Activated effector memory CD4-positive, alpha-beta T cell treated with Interleukin-2 at 50 U/mL for 16 hours (primary cell): Measurements from ENCODE around the gene PRR23E.

Source experiments
- DNase-seq: peaks from one replicate; pipeline ENCODE4 v3.0.0-alpha.2; 2020

The PRR23E gene

GRCh38 chr3:127185962-127186674 is 6.8 kb upstream of the PRR23E start:
- DNase-seq, result no peak

GRCh38 chr3:127187316-127187715 is 5.6 kb upstream of the PRR23E start:
- no peak for DNase-seq

GRCh38 chr3:127193341-127193740 is 410 bp downstream of the PRR23E start:
- no peak for DNase-seq

GRCh38 chr3:127193775-127194174 is 844 bp downstream of the PRR23E start:
- no peak for DNase-seq

GRCh38 chr3:127194601-127195187 is 1.8 kb downstream of the PRR23E start:
- DNase-seq, result no peak

- no peak for DNase-seq
These were observed 2.5 kb downstream of the PRR23E start for GRCh38 chr3:127195417-127195816.

- DNase-seq, result no peak
These were observed 3.1 kb downstream of the PRR23E start for GRCh38 chr3:127196002-127196401.

- no peak for DNase-seq
These were observed 3.8 kb downstream of the PRR23E start for GRCh38 chr3:127196466-127197299.

- DNase-seq, result no peak
These were observed 4.6 kb downstream of the PRR23E start for GRCh38 chr3:127197300-127198189.

- DNase-seq, result no peak
These were observed 7.3 kb downstream of the PRR23E start for GRCh38 chr3:127200086-127200691.

GRCh38 chr3:127203024-127203423 is 10.1 kb downstream of the PRR23E start:
- DNase-seq, result no peak

- no peak for DNase-seq
These were observed 12.1 kb downstream of the PRR23E start for GRCh38 chr3:127204841-127205582.

- DNase-seq, result no peak
These were observed 13.2 kb downstream of the PRR23E start for GRCh38 chr3:127206154-127206553.

GRCh38 chr3:127206611-127207516 is 13.9 kb downstream of the PRR23E start:
- no peak for DNase-seq

GRCh38 chr3:127207727-127208482 is 15.0 kb downstream of the PRR23E start:
- no peak for DNase-seq

- no peak for DNase-seq
These were observed 15.7 kb downstream of the PRR23E start for GRCh38 chr3:127208483-127209100.

GRCh38 chr3:127209155-127209839 is 16.4 kb downstream of the PRR23E start:
- no peak for DNase-seq

GRCh38 chr3:127209840-127210653 is 17.1 kb downstream of the PRR23E start:
- DNase-seq, result no peak
